Measurements from ENCODE around the gene JARID2.

Gene JARID2

DNA sequence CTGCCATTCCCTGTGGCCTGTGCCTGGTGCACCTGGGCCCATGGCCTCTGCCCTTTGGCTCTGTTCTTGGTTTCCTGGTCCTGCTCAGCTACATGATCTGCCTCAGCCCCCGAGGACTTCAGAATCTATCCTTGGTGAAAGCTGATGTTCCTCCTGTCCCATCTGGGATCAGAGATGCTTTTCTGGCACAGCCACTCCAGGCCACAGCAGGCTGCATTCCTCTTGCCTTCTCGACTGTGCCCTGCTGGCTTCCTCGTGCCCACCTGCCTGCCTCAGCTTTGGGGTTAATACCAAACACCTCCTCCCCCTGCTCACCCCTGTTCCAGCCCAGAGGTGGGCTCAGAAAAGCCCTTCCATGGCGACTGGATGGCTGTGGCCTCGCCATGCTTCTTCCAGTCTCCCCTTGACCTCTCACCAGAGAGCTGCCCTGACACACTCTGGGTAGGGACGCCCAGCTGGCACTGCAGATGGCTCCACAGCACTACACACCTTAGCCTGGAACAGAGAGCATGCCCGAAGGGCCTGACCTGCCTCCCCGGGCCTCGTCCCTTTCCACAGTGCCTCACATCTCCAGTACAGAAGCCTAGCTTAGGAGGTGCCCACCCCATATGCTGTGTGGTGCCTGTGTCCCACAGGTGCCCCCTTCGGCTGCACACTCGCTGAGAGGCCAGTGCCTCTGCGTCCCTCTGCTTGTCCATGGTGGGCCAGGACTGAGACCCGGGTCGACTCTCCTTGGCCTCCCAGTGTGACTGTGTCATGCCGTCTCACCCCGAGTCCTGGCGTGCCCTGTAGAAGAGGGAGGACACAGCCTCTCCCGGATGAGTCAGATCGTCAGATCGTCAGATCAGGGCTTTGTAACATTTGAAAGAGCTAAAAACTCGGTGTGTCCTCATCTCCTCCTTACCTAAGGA, 268.2 kb downstream of the JARID2 start:
- DNase-seq: no peak

DNA sequence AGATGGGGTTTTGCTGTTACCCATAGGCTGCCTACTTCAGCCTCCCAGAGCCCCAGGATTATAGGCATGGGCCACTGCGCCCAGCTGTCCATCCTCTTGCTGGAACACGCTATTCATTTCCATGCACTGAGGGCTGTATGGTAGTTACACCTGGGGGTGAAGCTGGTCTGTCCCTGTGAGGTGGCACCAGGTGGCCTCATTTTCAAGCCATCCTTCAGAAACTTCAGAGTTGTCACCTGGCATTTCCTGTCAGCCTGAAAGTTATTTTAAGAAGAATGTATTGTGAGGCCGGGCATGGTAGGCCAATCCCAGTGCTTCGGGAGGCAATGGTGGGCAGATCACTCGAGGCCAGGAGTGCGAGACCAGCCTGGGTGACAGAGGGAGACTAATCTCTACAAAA, 269.4 kb downstream of the JARID2 start:
- DNase-seq: no peak

DNA sequence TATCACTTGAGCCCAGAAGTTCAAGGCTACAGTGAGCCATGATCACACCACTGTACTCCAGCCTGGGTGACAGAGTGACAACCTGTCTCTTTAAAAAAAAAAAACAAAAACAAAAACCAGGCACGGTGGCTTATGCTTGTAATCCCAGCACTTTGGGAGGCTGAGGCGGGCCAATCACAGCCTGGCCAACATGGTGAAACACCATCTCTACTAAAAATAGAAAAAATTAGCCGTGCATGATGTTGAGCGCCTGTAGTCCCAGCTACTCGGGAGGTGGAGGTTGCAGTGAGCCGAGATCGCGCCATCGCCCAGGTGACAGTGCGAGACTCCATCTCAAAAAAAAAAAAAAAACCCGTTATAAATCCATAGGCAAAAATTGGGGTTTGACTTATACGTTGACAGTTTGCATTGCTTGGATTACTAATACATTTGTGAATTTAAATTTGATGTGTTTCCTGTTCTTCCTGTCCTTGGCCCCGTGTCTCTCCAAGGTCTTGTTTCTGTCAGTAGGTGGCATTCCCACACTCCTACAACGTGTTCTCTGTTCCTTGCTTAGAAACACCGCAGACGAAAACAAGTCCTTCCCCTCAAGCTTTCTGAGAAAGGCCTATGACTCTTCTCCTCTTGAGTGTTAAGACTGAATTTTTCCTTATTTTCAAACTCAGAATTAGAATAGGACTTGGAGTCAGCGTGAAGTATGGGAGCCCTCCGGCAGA, 269.9 kb downstream of the JARID2 start:
- no peak for DNase-seq

DNA sequence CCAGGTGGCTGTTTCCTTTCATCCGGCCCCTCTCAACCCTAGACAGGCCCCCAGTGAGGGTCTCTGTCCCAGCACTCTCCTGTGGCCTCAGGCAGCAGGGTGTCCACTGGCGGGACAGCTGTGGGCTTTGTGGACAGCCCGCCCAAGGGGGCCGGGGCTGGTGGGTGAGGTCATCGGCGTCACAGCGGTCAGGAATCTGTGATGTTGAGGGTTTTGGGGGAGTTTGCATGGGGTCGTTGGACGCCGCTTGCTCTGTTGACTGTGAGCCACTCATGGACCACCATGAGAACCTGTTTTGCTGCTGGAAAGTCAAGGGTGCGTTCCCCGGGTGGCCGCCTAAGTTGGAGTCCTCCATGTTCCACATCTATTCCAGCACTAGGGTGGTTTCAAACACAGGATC, 270.5 kb downstream of the JARID2 start:
- DNase-seq: no peak

DNA sequence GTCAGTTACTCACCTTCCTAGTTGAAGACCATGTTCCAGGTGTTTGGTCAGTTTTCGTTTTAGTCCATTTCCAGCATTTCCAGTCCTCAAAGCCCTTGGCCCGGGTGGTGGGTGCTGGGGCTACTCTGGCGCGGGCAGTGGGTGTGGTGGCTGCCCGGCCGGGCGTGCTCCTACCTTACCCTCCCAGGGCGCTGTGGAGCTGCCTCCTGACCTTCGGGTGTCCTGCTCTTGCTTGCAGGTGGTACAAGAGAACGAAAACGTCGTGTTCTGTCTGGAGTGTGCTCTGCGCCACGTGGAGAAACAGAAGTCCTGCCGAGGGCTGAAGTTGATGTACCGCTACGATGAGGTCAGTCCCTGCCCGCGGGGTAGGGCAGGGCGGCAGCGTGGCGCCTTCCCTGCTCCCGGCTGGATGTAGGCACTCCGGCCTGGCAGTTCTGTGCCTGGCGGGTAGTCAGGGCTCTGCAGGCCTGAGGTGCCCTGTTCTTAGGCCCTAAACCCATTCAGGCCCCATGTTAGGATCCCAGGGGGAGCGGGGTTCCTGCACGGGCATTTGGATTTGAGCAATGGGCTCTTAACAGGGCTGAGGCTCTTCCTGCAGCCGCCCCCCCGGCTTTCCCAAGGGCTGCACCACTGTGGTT, 271.2 kb downstream of the JARID2 start:
- no peak for DNase-seq

DNA sequence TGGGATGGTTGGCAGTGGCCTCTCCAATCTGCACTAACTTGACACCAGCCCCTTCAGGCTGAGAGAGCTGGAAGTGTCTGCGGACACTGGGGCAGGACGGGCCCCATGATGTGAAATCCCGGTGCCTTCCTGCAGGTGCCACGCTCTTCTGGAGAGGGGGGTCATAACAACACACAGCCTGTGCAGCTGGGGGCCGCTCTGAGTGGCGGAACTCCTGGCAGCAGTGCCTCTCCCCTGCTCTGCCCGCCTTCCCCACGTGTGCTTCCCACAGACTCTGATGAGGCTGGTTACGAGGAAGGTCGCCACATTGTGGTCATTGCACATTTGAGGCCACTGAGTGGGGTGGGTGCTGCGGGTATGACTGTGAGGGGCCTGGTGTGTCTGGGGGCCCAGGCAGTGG, 271.7 kb downstream of the JARID2 start:
- DNase-seq: no peak

DNA sequence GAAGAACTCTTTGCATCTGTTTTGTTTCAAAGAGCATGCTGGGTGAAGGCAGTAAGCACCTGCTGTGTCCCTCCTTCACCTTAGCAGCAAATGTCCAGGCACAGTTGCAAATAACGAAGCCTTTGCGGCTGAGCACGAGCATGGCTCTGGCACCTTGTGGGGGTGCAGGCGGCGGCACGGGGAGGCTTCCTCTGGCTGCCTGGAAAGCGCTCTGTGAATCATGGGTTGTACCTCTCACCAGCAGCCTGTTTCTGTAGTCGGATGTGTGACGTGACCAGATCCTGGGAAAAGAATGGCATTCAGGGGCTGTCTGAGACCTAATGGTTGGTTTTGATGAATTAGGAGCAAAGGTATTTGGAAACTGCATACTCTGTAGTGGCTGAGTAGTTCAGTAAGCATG, 272.2 kb downstream of the JARID2 start:
- DNase-seq: no peak

DNA sequence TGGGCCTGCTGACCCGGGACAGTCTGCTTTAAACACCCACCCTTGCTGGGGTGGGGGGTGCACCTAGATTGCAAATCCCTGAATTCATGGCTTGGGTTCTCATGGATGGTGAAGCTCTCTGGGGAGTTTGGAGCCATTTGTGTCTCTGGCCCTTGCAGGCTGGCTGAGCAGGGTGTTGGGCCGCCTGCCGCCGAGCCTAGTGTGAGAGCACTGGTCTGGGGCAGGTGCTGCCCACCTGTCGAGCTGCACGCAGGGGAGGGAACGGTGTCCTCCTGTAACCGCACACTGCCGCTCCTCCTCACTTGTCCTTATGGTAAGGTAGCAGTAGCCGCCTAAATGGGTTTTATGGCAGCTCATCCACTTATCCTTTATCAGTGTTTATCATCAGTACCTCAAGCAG, 273.0 kb downstream of the JARID2 start:
- no peak for DNase-seq

DNA sequence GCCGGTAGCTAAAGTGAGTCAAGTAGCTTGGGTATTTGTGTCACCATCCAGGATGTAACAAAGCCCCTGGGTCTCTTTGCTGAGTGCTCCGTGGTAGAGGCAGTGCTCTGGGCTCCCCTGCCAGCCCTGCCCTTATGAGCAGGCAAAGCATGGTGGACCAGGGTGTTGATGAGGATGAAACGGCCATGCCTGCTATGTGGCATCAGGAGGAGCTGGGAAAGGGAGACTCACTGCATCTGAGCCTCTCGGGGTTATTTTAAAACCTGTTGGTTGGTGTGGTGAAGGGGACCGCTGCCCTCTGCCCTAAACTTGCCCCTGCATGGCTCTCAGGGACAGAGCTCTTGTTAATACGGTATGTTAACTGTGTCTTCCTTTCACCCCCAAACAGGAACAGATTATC, 273.8 kb downstream of the JARID2 start:
- DNase-seq: no peak

DNA sequence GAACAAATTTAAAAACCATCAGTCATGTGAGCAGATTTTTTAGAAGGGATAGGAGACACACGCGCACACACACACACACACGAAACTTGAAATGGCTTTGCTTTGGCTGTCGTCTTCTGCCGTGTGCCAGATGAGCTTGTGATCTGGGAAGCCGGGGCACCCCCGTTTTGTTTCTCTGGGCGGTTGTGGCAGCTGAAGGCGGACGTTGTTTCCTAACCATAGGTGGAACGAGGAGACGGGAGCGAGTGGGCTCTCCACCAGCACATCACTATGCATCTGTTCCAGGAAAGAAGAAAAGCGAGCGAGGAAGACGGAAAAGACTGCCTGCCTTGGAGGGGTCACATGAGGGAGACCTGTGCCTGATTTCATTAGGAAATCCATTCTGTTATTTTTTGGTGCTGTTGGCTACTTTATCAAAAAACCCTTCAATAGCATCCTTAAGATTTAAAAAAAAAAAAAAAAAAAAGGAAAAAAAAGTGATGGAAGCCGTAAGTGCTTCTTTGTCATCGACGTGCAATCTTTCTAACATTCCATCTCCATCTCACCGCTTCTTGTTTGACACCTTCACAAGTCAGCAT, 274.8 kb downstream of the JARID2 start:
- DNase-seq: no peak

DNA sequence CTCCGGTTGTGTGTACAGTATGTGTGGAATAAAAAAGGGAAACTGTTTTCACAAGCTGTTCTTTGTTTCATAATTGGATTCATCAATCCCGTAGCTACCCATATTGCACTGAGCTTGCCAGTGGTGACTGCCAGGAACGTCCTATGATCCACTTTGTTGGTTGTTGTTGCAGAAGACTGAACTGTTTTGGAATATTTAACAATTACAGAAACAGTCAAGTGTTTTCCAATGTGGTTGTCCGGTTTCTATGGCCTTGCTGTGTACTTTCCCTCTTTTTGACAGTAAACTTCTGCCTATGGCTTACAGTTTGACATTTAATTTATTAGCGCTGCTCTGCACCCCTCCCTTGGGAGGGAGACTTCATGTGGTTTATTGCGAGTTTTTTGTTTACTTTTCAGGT, 275.7 kb downstream of the JARID2 start:
- DNase-seq: no peak

DNA sequence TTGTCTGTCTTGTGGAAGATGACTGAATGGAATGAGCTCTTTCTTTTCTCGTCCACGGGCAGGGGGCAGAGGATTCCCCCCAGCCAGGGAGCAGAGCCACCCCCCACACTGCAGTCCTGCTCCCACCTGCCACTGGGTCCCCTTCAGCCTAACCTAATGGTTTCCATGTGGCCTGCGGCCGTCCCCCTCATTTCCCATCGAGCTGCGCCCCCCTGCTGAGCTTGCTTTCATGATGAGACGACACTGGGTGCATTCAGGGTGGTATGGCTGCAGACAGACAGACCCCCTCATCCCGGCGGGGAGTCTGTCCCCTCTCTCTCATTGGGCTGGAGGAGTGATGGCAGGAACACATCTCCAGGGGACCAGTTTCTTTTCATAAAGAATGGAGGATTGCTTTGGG, 276.2 kb downstream of the JARID2 start:
- no peak for DNase-seq

DNA sequence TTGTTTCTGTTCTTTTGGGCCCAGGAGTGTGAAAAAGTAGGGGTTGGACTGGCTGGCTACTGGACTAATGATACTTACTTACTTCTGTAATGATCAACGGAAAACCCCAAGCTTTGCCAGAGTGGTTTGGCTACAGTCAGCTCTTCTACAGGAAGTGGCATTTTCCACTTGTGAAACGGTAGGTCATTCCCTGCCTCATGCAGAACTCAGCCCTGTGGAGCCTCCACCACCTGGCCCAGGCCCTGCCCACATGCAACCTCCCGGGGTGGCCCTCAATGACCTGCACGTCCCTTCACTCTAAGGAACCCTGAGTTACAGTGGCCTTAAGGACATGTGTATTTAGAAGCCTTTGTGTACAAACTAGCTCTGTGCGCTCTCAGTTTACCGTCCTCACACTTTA, 276.6 kb downstream of the JARID2 start:
- DNase-seq: no peak

DNA sequence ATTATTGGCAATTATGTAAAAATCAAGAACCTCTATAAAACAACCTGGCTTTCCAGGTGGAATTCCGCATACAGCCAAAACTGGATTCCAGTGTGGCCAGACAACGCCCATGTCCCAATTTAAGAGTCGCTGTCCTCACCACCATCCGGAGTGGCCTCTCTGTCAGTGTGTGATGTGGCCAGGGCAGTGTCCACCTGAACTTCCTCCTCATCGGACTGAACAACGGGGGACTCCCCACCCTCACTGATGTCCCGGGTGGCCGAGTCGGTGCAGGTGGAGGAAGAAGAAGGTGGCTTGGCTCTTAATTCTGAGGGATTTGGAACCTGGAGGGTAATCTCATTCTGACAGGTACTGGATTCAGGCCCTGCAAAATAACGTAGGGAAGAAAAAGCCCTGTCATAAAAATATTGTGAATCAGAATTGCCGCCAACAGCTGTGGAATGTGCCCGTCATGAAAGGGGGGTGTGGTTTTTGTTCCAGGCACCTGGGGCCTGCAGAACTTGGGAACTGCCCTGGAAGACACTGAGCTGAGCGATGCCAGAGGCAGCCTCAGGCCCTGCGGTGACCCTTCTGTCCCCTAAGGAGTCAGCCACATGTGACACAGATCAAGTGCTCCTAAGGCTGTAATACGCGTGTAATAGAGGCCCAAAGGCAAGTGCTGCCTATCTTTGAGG, 277.1 kb downstream of the JARID2 start:
- DNase-seq: no peak

DNA sequence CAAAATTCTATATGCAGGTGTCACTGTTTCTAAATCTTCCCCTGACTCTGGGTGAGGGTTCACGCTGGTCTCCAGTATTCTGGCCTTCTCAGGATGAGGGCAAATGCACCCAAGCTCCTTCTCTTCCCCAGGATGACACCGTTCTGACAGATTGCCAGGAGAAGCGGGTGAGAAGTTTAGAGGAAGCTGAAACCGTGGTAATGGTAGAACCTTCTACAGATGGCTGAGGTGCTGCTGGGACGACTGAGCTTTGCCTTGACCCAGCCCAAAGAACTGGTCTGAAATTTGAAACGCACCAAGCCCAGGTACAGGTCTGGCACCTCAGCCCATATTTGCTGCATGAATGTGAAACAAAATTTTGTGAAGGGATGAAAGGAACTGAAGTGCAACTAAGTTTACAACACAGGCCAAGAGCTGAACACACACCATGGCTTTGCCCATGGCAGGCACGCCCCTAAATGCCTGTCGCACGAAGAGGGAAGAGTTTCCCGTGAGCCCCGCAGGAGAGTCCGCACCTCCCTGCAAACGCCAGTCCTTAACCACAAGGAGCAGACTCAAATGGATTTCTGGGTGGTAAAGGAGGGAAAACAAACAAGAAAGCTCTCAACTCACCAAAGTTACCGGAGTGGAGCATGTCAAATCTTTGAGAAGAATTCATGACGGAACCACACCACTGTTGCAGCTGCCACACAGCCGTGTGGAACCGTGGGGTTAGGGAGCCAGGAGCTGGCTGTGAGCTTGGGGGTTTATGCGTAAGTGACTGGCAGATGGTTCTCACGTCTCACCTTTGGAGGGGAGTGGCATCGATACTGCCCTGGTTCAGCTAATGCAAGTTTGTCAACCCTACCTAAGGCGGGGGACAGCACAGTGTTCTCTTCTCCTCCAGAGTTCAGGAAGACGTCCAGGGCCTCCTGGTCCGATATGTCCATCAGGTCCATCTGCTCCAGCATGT, 278.1 kb downstream of the JARID2 start:
- DNase-seq: no peak

DNA sequence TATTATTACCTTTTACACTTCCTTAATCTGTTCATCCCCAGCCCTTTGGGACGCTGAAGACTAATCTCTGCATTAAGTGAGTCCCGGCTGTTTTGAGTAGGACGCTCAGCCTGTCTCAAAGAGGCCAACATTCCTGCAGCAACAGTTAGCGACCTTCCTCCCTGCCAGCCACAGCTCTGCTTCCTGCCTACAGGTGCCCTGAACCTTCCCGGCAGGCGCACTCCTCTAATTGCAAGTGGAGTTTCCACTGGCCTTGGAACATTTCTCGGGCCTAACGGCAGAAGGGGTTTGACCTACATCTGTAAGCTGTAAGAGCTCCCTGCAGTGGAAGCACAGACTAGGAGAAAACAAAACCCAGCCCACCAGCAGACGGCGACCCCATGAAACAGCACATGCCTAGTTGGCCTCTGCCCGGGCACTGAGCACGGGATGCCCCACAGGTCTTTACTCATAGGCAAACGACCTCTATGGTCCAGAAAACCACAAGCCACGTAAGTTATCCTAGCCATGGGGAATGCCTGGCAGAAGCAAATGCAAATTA, 279.1 kb downstream of the JARID2 start:
- no peak for DNase-seq

DNA sequence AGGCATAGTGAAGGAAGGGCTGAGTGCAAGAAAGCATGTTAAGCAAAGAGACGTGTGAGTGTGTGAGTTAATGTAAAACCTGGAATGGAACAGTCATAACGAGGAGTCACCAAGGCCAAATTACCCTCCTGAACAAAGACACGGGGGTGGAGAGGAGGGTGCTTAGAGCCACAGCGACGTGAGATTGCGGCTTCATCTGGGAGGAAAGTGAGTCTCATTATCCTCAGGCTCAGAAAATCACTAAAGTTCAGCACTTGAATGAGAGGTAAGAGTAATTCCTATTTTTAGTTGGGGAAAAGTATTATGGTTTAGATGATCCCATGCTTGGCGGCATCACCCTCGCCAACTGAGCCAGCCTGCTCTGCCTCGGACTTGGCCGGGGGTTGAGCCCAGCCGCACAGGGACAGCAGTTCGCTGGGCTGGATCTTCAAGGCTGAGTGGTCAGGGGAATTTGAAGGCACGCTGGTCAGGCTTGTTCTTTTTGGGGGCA, 280.4 kb downstream of the JARID2 start:
- DNase-seq: no peak

DNA sequence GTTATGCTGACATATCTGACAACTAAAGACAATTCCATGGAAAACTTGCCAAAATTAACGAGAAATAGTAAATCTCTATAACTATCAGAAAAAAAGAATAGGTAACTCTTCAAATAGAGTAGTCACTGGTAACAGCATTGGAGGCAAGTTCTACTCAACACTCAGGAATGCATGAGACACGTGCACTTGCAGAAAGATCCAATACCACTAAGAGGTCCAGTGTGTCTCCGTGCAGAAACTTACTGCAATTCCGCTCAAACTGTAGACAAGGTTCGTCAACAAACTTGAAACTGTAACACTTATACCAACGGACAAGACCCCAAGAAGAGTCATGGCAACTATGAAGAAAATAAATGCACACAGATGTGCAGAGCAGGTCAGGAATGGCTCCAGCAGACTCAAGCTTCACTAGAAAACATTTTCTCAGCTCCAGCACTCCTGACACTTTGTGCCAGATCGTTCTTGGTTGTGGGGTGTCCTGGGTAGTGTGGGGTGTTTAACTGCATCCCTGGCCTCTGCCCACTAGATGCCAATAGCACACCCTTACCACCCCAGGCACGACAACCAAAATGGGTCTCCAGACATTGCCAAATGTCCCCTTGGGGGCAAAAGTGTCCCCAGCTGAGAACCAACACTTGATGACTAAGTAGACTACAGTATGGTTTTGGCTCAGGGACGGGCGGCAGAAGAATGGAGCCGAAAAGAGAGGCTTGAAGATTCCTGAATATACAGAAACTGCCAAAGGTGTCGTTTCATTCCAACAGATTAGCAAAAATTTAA, 282.2 kb downstream of the JARID2 start:
- no peak for DNase-seq

DNA sequence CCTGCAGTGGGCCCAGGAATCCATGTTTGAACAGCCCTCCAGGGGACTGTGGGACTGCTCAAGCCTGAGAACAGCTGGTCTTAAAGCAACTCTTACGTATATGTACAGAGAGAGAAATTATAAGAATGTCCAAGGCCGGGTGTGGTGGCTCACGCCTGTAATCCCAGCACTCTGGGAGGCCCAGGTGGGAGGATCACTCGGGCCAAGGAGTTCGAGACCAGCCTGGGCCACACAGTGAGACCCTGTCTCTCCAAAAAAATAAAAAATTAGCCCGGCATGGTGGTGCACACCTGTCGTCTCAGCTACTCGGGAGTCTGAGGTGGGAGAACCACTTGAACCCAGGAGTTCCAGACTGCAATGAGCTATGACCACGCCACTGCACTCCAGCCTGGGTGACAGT, 283.0 kb downstream of the JARID2 start:
- DNase-seq: no peak

DNA sequence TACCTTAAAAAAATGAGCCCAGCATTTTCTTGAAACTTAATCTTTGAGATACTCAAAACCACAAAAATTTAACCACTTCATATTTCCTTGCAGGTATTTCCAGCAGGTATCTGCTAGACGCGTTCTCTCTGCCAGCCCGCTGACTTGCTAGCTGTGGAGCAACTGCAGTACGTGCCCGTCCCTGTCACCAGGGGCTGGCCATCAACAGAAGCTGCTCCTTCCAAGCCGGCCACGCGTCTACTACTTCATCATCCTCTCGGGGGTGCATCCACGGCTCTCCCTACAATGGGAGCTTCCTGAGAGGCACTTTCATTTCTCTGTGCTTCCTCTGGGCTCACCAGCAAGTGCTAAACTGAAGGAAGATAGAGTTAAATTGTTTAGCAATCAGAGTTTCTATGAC, 284.5 kb downstream of the JARID2 start:
- no peak for DNase-seq
